GM18858 (cell line): ENCODE data around the gene TP53BP1.
"Not testable (repeated sequence)": the region's sequence is repeated elsewhere in the genome, so short reads cannot be mapped to it uniquely, and the experiment has no call there.

Experiments used
- ATAC-seq: cut with Tn5 transposase; IDR thresholded peaks from one replicate; pipeline ENCODE4 v1.9.1; 2021; ENCODE audit not compliant: unreplicated experiment

The TP53BP1 gene

GRCh38 chr15:43492673-43493601 is at the start of gene TP53BP1:
Gene TP53BP1 (minus strand): TSS chr15:43493156. CDS start chr15:43493043, 113 bp downstream.
- peak; percentile 93 for ATAC-seq

GRCh38 chr15:43541785-43542184 is 48.8 kb upstream of the TP53BP1 start:
- ATAC-seq = no peak

- ATAC-seq = no peak
These were observed 45.1 kb upstream of the TP53BP1 start for GRCh38 chr15:43538091-43538490.

- no peak for ATAC-seq
These were observed 41.9 kb upstream of the TP53BP1 start for GRCh38 chr15:43534897-43535296.

- ATAC-seq = not testable (repeated sequence)
These were observed 39.9 kb upstream of the TP53BP1 start for GRCh38 chr15:43532826-43533225.

GRCh38 chr15:43531018-43531670 is 38.2 kb upstream of the TP53BP1 start:
- no peak for ATAC-seq

GRCh38 chr15:43529587-43530345 is 36.8 kb upstream of the TP53BP1 start:
- no peak for ATAC-seq

- no peak for ATAC-seq
These were observed 36.2 kb upstream of the TP53BP1 start for GRCh38 chr15:43529141-43529540.

- ATAC-seq = no peak
These were observed 35.6 kb upstream of the TP53BP1 start for GRCh38 chr15:43528542-43529007.

- no peak for ATAC-seq
These were observed 35.0 kb upstream of the TP53BP1 start for GRCh38 chr15:43527802-43528541.

GRCh38 chr15:43527016-43527801 is 34.3 kb upstream of the TP53BP1 start:
- no peak for ATAC-seq

GRCh38 chr15:43526261-43526930 is 33.4 kb upstream of the TP53BP1 start:
- ATAC-seq = no peak

- ATAC-seq = no peak
These were observed 32.2 kb upstream of the TP53BP1 start for GRCh38 chr15:43525131-43525530.

- ATAC-seq = no peak
These were observed 31.4 kb upstream of the TP53BP1 start for GRCh38 chr15:43524254-43524845.

GRCh38 chr15:43523646-43524045 is 30.7 kb upstream of the TP53BP1 start:
- ATAC-seq = no peak

GRCh38 chr15:43522247-43522646 is 29.3 kb upstream of the TP53BP1 start:
- no peak for ATAC-seq

- no peak for ATAC-seq
These were observed 28.5 kb upstream of the TP53BP1 start for GRCh38 chr15:43521419-43521818.

GRCh38 chr15:43520138-43520537 is 27.2 kb upstream of the TP53BP1 start:
- ATAC-seq = no peak

- no peak for ATAC-seq
These were observed 26.2 kb upstream of the TP53BP1 start for GRCh38 chr15:43519196-43519595.
